ENCODE measurements around the gene MIPOL1.
A peak's percentile ranks its signal among the peaks of the same experiment; 100 is the strongest.
"Not testable (repeated sequence)": the region's sequence is repeated elsewhere in the genome, so short reads cannot be mapped to it uniquely, and the experiment has no call there.

The MIPOL1 gene

DNA sequence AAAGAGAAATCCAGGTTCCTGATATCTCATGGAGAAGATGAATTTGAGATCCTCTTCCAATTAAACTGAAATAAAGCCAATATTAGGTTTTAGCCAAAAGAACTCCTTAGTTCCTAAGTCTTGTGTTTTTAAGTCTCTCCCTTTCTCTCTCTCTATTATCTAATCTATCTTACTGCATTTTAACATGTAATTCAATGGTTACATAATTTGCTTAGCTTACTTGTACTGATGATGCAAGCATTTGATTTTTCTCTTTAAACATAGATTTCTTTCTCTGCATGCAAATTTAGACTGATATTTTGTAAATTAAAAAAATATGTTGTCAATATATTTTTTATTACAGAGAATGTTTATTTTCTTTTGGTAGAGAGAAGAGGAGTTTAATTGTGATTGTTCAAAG, 78.2 kb downstream of the MIPOL1 start:
- H3K27ac ChIP-seq: no peak overlapping the region
- TF ChIP-seq, protein P1, sequence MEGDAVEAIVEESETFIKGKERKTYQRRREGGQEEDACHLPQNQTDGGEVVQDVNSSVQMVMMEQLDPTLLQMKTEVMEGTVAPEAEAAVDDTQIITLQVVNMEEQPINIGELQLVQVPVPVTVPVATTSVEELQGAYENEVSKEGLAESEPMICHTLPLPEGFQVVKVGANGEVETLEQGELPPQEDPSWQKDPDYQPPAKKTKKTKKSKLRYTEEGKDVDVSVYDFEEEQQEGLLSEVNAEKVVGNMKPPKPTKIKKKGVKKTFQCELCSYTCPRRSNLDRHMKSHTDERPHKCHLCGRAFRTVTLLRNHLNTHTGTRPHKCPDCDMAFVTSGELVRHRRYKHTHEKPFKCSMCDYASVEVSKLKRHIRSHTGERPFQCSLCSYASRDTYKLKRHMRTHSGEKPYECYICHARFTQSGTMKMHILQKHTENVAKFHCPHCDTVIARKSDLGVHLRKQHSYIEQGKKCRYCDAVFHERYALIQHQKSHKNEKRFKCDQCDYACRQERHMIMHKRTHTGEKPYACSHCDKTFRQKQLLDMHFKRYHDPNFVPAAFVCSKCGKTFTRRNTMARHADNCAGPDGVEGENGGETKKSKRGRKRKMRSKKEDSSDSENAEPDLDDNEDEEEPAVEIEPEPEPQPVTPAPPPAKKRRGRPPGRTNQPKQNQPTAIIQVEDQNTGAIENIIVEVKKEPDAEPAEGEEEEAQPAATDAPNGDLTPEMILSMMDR (conservative IDR thresholded peaks at IDR 0.05): no peak

DNA sequence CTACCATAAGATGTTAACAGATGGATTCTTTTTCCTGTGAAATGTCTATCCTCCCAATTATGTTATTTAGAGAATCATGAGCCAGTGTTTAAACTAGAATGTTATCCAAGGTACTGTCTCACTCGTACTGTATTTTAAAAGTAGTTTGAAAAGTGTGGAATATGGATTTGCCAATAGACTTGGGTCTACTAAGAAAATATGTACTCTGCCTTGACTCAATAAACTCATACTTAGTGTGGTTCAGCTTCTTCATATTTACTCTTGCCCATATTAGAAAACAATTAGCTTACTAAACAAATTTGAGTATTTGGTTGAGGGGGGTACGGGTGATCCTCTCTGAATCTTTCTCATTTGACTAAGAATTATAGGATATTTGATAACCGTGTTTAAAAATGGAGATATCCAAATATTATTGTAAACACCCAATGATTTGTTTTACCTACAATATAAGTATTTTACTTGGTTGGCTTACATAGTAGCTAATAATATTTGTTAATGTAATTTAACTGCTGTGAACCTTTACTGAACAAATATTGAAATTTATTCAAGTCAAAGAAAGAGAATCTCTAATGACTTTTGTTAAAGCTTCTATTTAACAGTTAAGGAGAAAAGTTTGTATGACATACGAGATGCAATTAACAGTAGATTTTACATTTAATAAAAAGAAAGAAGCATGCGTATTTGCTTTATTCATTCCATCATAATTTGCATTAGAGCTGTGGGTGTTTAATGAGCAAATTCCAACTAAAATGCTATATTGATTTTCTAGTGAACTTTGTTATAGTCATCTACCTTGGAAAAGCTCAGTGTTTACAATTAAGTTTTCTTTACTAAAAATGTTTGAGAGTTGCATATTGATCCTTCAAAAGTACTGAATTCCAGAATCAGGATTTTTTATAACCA, 81.2 kb downstream of the MIPOL1 start:
- H3K27ac ChIP-seq: peak overlapping the region; percentile 6; the same call in 1 of the 2 replicates
- TF ChIP-seq, protein P1 (conservative IDR thresholded peaks at IDR 0.05): no peak

DNA sequence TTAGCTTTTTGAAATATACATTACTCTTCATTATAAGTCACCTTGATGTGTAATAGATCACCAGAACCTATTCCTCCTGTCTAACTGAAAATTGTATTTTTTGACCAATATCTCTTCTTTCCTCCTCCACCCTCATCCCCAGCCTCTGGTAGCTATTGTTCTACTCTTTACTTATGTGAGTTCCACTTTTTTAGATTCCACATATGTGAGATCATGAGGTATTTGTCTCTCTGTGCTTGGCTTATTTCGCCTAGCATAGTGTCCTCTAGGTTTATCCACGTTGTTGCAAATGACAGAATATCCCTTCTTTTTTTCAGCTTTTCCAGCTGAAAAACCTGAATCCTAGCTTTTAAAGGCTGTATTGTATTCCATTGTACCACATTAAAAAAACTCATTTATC, 82.1 kb downstream of the MIPOL1 start:
- TF ChIP-seq, protein P1 (conservative IDR thresholded peaks at IDR 0.05): no peak
- H3K27ac ChIP-seq: no peak overlapping the region; the same call in 1 of the 2 replicates

DNA sequence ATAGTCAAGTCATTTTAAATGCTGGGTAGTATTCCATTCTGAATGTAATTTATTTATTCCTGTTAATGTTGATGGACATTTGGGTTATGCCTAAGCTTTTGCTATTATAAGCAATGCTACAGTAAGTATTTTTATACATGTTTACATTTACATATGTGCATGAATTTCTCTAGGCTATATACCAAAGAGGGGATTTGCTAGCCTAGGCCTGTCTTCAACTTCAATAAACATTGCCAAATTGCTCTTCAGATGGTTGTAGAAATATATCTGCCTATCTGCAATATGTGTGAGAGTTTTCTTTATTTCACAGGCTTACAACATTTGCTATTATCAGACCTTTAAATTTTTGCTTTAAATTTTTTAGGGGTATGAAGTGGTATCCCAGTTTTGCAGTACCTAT, 87.0 kb downstream of the MIPOL1 start:
- no peak overlapping the region for H3K27ac ChIP-seq
- TF ChIP-seq, protein P1 (conservative IDR thresholded peaks at IDR 0.05): no peak

DNA sequence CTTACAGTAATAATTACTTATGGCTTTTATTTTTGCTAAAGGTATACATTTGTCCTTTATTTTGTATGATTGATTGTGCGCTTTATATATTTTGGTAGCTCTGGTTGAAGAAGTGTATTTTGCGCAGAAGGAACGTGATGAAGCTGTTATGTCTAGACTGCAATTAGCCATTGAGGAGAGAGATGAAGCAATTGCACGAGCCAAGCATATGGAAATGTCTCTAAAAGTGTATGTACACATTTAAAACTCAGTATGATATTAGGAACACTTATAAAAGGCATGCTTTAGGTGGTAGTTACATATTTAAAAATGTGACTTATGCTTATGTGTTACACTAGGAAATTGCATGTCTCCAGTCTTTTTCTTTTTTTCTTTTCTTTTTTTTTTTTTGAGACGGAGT, 87.5 kb downstream of the MIPOL1 start:
- TF ChIP-seq, protein P1 (conservative IDR thresholded peaks at IDR 0.05): no peak
- H3K27ac ChIP-seq: no peak overlapping the region

DNA sequence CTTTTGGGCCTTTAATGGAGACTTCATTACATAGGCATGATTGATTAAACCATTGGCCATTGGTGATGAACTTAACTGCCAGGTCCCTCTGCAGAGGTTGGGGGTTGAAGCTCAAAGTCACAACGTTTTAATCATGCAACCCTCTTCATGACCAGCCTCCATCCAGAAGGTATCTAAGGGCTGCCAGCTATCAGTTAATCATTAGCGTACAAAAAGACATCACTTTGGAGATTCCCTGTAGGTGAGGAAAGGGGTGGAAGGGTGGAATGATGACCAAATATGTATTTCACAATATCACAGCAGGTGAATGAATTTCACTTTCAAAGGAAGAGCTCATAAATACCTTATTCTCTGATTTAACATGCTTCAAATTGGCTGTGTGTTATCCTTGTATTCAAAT, 92.0 kb downstream of the MIPOL1 start:
- TF ChIP-seq, protein P1 (conservative IDR thresholded peaks at IDR 0.05): no peak
- no peak overlapping the region for H3K27ac ChIP-seq

DNA sequence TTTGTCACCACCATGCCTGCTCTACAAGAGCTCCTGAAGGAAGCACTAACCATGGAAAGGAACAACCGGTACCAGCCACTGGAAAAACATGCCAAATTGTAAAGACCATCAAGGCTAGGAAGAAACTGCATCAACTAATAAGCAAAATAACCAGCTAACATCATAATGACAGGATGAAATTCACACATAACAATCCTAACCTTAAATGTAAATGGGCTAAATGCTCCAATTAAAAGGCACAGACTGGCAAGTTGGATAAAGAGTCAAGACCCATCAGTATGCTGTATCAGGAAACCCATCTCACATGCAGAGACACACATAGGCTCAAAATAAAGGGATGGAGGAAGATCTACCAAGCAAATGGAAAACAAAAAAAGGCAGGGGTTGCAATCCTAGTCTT, 97.5 kb downstream of the MIPOL1 start:
- H3K27ac ChIP-seq: not testable (repeated sequence)

DNA sequence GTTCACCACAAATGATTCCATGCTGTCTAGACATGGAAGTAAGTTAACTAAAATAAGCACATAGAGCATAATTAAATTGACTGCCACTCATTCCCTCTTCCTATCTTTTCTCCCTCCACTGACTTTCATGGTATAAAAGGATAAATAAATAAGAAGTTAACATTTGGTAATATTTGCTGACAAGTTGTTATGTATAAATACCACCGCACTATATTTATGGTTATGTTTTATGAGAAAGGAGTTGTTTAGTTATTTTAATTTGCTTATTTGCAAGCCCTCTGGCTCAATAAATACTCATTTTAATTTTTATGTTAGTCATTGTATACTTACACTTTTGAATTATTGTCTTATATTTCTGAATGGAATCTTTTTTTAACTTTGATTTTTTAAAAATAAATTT, 113.5 kb downstream of the MIPOL1 start:
- TF ChIP-seq, protein P1 (conservative IDR thresholded peaks at IDR 0.05): no peak
- no peak overlapping the region for H3K27ac ChIP-seq

Data from VCaP (cell line).